SK-N-SH treated with all-trans-retinoic acid at 6 μM for 48 hours (cell line): ENCODE measurements around the gene POTEJ.
A peak's percentile ranks its signal among the peaks of the same experiment; 100 is the strongest.
"Not testable (repeated sequence)": the region's sequence is repeated elsewhere in the genome, so short reads cannot be mapped to it uniquely, and the experiment has no call there.

Experiments
- ATAC-seq: fragments of 200-7000 bp; cut with Tn5 transposase; 3 replicates; pipeline ENCODE4 v1.9.1; 2020; ENCODE audit warnings: mild to moderate bottlenecking, moderate library complexity
- CREB5 ChIP-seq: fragments of 250-450 bp; sonication (Bioruptor Pico); IDR thresholded peaks from 2 replicates; pipeline ENCODE4 v1.5.1; 2020; ENCODE audit warnings: low read depth, mild to moderate bottlenecking, moderate library complexity
- CSRNP3 ChIP-seq: fragments of 250-450 bp; sonication (Bioruptor Pico); IDR thresholded peaks from 2 replicates; pipeline ENCODE4 v1.5.1; 2021; ENCODE audit warnings: mild to moderate bottlenecking, moderate library complexity
- ISL1 ChIP-seq: fragments of 250-450 bp; sonication (Bioruptor Pico); IDR thresholded peaks from 2 replicates; pipeline ENCODE4 v2.1.2; 2022; ENCODE audit warnings: mild to moderate bottlenecking, moderate library complexity
- PATZ1 ChIP-seq: fragments of 250-450 bp; sonication (Bioruptor Pico); IDR thresholded peaks from 2 replicates; pipeline ENCODE4 v1.8.0; 2020; ENCODE audit warnings: mild to moderate bottlenecking, moderate library complexity, borderline replicate concordance
- ZC3H10 ChIP-seq: fragments of 250-450 bp; sonication (Bioruptor Pico); IDR thresholded peaks from 2 replicates; pipeline ENCODE4 v1.5.1; 2021; ENCODE audit warnings: mild to moderate bottlenecking, moderate library complexity

POTEJ gene

GRCh38 chr2:130608276-130609001, 2.8 kb upstream of the POTEJ start:
- ATAC-seq, result not testable (repeated sequence)

- ATAC-seq, result not testable (repeated sequence)
These were observed 2.0 kb upstream of the POTEJ start for GRCh38 chr2:130609002-130609920.

- ATAC-seq, result not testable (repeated sequence)
These were observed 754 bp upstream of the POTEJ start for GRCh38 chr2:130610486-130610885.

GRCh38 chr2:130628784-130629475, 17.7 kb downstream of the POTEJ start:
- not testable (repeated sequence) for ATAC-seq

- not testable (repeated sequence) for ATAC-seq
These were observed 27.7 kb downstream of the POTEJ start for GRCh38 chr2:130638973-130639372.

- peak; percentile 47; the same call in 1 of the 2 replicates for TF ChIP-seq CSRNP3
- peak; percentile 51; the same call in 1 of the 2 replicates for TF ChIP-seq PATZ1 (CRISPR knock-in tag)
- TF ChIP-seq ZC3H10 (CRISPR knock-in tag), result 0 out of 2 replicates have a peak, but pooled peaks have one; percentile 29
- peak; percentile 50; the same call in 1 of the 2 replicates for TF ChIP-seq CREB5 (CRISPR knock-in tag)
- peak; percentile 90 for TF ChIP-seq ISL1 (CRISPR knock-in tag)
- ATAC-seq, result not testable (repeated sequence)
These were observed 30.4 kb downstream of the POTEJ start for GRCh38 chr2:130641688-130642087.

- ATAC-seq, result not testable (repeated sequence)
These were observed 38.0 kb downstream of the POTEJ start for GRCh38 chr2:130649285-130649684.

- not testable (repeated sequence) for ATAC-seq
These were observed 53.3 kb downstream of the POTEJ start for GRCh38 chr2:130664506-130664905.

- ATAC-seq, result not testable (repeated sequence)
These were observed 54.4 kb downstream of the POTEJ start for GRCh38 chr2:130665596-130665995.

- ATAC-seq, result not testable (repeated sequence)
These were observed 56.3 kb downstream of the POTEJ start for GRCh38 chr2:130667516-130667915.

- ATAC-seq, result not testable (repeated sequence)
These were observed 58.9 kb downstream of the POTEJ start for GRCh38 chr2:130670026-130670745.

GRCh38 chr2:130692041-130692770, 81.0 kb downstream of the POTEJ start:
- ATAC-seq, result not testable (repeated sequence)

GRCh38 chr2:130693474-130693873, 82.2 kb downstream of the POTEJ start:
- ATAC-seq, result not testable (repeated sequence)

- not testable (repeated sequence) for ATAC-seq
These were observed 92.0 kb downstream of the POTEJ start for GRCh38 chr2:130703250-130703649.
